ENCODE measurements around the gene GRB10.

GRB10 gene

GRCh38 chr7:50665403-50666123, 117.1 kb downstream of the GRB10 start:
- DNase-seq = no peak

DNA sequence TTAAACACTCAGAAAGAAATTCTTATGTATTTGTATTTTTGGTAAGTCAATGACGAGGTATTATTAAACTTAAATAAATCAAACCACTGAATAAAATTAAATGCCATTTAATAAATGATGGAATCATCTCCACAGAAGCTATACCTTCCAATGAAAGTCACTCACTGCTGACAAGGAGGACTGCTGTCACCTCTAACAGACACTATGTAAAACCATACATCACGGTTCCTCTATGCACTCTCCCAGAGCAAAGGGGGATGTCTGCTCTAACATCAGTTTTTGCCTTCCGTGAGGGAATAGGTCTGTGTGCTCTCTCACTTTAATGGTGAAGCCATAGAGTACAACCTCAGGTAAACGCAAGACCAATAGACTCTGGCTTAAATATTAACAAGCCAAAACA, 117.8 kb downstream of the GRB10 start:
- no peak for DNase-seq

DNA sequence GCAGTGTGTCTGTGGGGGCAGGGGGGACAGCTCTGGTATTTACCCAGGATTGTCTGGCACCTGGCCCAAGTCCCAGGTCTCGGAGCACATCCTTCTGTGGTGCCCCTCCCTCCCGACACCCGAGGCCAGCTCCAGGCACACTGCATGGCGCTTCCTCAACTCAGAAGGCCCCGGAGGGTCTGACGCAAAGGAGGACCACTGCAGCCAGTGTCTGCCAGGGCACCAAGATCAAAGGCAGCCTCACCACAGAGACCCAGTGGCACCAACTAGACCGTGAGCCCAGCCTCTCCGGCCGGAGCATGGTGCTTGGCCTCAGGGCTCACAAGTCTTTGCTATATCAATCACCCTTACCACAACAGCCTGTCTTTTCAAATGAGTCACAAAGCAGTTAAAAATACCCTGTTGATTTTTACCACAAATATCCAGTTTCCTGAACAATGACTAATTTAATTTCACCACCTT, 118.2 kb downstream of the GRB10 start:
- DNase-seq = no peak

GRCh38 chr7:50663396-50664102, 119.1 kb downstream of the GRB10 start:
- no peak for DNase-seq

DNA sequence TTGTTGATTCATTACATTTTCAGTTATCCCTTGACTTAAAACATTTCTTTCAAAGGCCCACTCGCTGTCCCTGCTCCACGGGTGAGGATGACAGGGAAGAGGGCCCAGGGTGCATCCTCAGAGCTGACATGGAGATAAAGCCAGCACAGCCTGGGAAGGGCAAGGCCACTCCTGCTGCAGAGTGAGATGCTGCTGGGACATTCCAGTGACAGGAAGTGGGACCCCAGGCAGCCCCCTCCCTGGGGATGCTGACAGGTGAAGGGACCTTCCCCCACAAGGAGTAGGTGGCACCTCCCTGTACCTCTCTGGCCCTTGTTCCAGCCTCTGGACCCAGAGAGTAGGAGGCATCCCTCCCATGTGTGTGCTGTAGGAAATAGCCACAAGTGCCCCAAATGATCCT, 119.7 kb downstream of the GRB10 start:
- DNase-seq = no peak

GRCh38 chr7:50662041-50662694, 120.5 kb downstream of the GRB10 start:
- no peak for DNase-seq

DNA sequence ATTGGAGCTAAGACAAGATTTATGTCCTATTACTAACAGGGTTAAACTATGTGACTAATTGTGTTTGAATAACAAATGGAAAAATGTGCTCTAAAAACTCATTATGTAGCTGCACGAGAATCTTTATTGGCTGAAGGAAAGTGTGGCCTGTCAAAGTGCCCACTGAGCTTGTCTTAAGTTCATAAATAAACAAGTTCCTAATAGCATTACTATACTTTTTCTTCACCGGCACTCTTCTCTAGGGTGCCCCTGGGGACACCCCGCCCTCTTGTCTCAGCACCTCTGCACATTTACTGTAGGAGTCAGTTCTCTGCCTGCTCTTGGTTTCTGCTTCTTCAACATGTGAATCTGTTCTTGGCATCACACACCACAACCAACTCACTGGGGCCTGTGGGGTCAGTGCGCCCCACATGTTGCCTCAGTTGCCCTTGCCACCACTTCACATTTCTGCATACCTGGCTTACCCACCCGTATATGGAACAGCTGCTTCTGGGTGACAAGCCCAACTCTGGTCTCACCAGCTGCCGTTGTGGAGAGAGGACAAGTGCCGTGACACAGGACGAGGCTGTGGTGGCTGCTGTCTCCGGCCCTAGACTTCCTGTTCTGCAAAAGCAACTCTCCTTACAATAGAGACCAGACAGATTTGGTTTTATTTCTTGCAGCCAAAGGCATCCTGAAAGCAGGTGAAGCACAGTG, 121.2 kb downstream of the GRB10 start:
- DNase-seq = no peak

GRCh38 chr7:50660830-50661175, 121.9 kb downstream of the GRB10 start:
- no peak for DNase-seq

DNA sequence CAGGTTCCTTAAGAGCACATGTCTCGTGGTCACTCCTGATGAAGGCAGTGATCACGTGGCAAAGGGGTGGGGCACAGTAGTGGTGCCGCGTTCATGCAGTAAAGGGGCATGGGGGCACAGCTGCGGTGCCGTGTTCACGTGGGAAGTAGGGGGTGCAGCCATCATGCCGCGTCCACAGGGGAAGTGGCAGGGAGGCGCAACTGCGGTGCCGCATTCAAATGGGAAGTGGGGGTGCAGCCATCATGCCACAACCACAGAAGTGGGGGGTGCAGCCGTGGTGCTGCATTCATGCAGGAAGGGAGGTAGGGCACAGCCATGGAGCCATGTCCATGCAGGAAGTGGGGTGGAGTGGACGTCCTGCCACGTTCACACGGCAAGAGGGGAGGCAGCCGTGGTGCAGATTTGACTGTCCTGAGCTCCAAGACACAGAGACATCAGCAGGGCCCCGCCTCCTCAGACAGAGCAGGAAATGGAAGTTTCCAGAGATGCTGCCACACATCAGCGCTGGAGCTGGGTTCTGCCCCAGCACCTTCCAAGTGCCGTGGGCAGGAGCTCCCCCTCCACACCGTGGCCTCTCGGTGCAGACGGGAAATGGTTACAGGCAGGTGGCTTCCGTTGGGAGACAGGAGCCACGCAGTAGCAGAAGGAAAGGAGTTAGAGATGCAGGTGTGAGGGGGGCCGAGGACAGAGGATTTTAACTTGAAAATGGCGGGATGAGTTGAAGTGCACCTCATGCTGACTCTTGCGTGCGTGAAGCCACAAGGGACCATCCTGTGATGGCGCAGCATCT, 122.5 kb downstream of the GRB10 start:
- peak; percentile 21 for DNase-seq

DNA sequence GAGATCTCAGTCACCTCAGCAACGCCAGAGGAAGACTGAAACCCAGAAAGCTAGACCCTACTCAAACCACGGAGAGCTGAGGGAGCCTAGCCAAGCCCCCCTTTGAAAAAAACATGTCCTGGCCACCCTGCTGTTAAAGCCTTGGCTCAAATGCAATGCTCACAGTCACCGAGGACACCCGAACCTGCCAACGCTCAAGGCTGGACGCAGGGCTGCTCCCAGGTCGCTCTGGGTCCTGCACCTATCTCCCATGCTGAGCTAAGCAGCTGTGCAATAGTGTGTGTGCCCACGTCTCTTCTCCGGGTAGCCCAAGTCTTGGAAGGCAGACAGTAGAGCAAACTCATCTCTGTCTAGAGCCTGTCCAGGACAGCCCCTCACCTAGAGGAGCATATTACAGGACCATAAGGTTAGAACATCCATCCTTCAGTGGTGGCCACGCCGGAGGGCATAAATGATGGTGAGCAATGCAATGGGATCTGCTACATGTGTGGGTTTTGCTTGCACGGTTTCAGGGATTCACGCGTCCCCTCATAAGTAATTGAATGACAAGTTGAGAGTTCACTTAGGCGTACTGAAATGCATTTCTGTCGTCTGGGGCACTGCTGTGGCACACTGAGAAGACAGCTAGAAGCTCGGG, 123.2 kb downstream of the GRB10 start:
- DNase-seq = no peak

DNA sequence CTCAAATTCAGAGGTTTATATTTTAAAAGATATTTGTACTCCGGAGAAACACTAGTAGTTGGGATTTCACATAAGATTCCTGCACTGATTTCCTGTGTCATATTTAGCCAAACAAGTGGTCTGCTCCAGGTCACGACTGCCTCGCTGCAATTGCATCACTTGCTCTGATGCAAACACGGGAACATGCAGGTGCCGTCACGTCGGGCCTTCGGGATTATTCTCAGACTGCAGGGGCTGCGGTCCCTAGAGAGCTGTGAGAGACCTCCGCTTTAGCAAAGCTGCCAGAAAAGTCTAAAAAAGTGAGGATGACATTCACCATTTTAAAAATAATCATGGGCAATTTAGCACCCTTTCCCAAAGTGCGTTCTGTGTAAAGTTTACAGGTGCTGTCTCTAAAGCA, 124.0 kb downstream of the GRB10 start:
- DNase-seq = no peak

DNA sequence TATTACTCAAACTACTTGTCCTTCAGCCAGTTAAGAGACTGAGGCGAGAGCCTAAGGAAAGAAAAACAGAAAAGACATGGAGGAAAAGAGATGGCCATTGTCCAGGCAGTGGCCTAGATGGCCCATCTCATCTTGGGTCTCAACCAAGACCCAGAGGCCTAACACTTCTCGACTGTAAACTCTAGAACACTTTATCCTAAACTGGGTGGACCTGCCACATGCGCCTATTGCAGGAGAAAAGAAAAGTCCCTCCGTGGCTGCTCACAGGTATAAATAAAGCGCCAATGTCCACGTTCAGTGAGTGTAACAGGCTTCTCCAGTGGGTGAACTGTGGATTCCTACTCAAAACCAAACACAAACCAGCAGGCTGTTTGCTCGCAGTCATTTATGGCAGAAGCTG, 124.8 kb downstream of the GRB10 start:
- no peak for DNase-seq

DNA sequence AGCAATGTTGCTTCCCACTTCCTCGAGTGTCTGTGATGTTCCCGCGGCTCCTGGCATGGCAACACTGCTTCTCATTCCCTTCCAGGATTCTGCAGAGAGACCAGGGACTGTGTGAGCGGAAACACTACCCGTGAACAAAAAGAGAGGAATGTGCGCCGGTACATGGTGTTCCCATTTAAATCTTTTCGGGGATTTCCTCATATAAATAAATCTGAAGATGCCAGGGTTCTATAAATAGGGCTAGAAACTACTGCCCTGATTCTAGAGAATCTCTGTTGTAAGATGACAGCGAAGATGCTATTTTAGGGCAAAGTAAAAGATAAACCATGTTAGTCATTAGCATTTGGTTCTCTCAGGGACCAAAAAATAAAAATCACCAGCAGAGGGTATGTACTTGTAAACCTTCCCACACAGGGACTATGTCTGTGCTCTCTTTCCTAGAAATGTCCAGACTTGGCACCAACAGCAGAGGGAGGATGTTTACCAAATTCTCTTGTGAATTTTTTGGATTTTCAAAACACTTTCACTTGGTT, 125.3 kb downstream of the GRB10 start:
- DNase-seq = no peak

DNA sequence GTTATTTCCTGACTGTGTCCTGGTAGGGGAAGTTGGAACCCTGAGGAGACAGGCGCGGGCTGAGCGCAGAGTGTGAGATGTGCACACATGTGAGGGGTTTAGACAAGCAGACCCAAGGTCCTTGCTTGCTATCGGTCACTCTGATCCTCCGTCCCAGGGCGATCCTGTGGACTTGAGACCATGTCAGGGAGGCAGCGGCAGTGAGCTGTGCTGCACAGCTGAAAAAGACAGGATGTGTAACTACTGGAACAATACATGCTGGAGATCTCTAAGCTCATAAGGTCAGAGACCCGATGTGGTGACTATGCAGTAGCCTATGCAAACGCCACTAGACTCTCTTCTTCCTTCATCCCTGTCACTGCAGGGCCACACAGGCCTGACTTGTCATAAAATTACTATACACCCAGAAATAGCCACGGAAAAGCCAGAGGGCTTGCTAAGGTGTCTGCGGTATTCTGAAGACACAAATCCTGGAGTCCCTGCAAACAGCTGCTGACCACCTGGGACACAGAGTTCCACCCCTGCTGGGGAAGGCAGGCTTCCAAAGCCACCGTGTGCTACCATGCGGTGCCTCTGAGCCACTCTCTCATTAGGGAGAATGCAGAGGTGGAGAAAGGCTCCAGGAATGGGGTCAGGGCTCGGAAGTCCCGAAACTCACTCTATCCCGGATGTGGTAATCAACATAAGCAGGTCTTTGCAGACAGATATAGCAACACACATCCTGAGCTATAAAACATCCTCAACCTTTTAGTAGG, 126.4 kb downstream of the GRB10 start:
- no peak for DNase-seq

DNA sequence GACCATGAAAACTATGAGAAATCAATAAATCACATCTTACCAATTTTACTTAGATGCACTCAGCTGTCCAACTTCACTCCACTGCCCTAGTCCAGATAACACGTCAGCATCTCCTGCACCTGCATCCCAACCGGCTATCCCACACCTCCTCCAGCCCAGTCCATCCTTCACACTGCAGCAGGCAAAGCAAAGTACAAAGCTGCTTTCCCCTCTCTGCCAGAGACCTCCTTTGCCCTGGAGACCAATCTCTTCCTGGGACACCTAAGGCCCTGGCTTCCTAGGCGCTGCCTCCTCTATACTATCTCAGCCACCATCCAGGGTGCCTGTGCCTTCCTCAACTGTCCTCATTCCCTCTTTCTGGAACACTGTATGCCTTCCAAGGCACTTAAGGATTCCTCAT, 127.2 kb downstream of the GRB10 start:
- no peak for DNase-seq

DNA sequence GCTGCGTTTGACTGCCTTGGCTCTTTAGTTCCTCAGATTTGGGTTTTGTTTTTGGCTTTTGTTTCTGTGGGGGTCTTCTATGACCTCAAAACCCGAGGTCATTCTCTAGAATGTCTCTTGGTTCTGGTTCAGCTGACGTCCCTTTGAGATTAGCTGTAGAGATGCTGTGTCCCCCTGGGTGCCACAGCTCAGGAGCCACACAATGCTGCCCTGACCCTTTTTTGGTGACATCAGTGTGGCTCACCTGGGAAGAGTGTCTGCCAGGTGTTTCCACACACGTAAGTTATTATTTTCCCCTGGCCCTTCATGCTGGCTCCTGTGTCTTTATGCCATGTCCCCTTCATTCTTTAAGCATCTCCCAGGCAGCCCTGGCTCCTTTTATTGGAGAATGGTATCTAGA, 127.7 kb downstream of the GRB10 start:
- DNase-seq = no peak

DNA sequence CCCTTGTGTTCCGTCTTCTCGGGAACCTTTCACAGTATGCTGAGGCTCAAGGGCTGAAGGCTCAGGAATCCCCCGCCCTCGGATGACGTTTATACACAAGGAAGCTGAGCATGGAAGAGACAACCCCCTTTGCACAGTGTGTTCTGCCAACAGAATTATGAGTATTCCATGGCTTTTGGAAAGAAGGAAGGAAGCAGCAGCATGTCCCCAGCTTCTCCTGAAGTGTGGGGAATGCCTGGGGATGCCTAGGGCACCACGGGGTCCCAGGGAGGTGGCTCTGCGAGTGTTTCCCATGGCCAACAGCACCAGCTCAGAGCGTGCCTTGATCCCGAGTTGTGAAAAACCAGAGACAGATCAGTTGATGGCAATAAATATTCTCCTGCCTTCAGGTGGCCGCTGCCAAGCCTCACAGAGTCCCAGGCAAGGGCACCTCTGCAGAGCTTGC, 128.7 kb downstream of the GRB10 start:
- DNase-seq = no peak

DNA sequence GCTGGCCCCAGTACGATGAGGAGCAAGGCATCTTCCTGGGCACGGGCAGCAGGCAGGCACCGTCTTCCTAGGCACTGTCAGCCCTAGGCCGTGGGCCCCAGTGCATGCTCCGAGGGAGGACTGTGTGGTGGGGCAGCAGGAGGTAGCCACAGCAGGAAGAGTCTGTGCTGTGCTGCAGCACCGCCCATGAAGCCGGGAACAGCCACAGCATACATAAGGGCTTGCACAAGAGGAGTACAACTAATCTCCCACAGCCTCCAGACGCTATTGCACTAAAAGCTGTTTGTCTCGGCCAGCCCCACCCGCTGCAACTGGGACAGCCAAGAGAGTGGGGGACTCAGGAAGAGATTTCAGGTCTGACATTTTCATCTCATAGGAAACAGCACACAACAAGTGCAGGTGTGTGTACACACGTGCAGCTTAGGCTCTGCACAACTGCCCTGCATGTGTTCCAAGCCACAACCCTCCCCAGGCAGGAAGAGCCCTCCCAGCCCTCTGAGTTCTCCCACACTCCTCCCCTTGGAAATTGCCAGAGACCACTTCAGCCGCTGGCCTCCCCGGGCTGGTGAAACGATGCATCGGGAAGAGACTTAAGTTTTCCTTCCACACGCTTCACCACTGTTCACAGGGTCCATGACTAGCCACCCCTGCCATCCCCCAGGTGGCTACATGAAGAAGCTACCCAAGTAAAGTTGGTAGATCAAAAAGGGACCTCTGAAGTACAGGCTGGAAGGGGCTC, 129.4 kb downstream of the GRB10 start:
- peak; percentile 28 for DNase-seq

- no peak for DNase-seq
Observed at GRCh38 chr7:50652400-50653125, 130.1 kb downstream of the GRB10 start.

All from inflammatory macrophage treated with lipopolysaccharide for 4 hours (primary cell).